ENCODE data around the gene ASIC2.

ASIC2 gene

GRCh38 chr17:33164169-33164881, 128.8 kb downstream of the ASIC2 start:
- H3K27ac ChIP-seq (ENCODE audit: low read depth, low read length, poor library complexity, severe bottlenecking), result no peak overlapping the region
- no peaks in the 10 kb centered on the region for H4K20me1 ChIP-seq (ENCODE audit: insufficient read depth, low read length)
- no peaks in the 10 kb centered on the region for H3K79me2 ChIP-seq (ENCODE audit: insufficient read depth, low read length)
- H3K4me2 ChIP-seq (ENCODE audit: low read length), result no peak overlapping the region
- no peaks in the 10 kb centered on the region for H3K9me3 ChIP-seq (ENCODE audit: low read length)
- no peaks in the 10 kb centered on the region for H3F3A ChIP-seq (ENCODE audit: insufficient read depth, low read length)
- H3K9ac ChIP-seq (ENCODE audit: low read length), result no peak overlapping the region
- H3K4me1 ChIP-seq (ENCODE audit: insufficient read depth, low read length, severe bottlenecking), result no peaks in the 10 kb centered on the region
- H3K9me2 ChIP-seq (ENCODE audit: low read depth, low read length), result no peaks in the 10 kb centered on the region
- no peak overlapping the region for H3K4me3 ChIP-seq (ENCODE audit: low read depth, low read length, poor library complexity, severe bottlenecking)
- no peak for TF ChIP-seq EZH2 (IDR thresholded peaks at IDR 0.05; ENCODE audit: borderline replicate concordance, low read length)
- TF ChIP-seq, protein P1, sequence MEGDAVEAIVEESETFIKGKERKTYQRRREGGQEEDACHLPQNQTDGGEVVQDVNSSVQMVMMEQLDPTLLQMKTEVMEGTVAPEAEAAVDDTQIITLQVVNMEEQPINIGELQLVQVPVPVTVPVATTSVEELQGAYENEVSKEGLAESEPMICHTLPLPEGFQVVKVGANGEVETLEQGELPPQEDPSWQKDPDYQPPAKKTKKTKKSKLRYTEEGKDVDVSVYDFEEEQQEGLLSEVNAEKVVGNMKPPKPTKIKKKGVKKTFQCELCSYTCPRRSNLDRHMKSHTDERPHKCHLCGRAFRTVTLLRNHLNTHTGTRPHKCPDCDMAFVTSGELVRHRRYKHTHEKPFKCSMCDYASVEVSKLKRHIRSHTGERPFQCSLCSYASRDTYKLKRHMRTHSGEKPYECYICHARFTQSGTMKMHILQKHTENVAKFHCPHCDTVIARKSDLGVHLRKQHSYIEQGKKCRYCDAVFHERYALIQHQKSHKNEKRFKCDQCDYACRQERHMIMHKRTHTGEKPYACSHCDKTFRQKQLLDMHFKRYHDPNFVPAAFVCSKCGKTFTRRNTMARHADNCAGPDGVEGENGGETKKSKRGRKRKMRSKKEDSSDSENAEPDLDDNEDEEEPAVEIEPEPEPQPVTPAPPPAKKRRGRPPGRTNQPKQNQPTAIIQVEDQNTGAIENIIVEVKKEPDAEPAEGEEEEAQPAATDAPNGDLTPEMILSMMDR (IDR thresholded peaks at IDR 0.05; ENCODE audit: low read length), result no peak
- no peaks in the 10 kb centered on the region for H3K27me3 ChIP-seq (ENCODE audit: insufficient read depth, low read length)
- H2AFZ ChIP-seq (ENCODE audit: low read length), result no peak overlapping the region
- no peaks in the 10 kb centered on the region for H3K36me3 ChIP-seq (ENCODE audit: insufficient read depth, low read length)

DNA sequence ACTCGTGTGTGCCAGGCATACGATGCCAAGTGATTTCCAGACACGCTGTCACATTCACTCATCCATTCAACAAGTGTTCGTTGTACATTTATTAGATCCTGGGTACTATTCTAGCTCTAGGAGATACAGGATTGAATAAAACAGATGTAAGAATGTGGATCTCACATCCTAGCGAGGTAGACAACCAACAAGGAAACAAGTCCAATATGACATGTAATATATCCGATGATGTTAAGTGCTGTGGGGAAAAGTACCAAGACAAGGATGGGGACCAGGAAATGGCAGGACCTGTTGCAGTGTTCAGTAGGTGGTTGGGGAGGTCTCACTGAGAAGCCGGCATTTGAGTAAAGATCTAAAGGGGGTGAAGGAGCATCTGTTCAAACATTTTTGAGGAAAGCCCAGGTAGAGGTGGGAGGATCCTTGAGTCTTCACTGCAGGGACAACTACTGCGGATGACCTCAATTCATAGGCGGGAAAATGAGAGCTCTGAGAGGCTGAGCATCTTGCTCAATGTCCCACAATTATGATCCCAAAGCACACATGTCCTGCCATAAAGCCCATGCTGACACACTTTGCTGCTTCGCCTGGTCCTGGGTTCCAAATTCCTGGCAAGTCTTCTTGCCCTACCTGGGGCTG, 129.4 kb downstream of the ASIC2 start:
- Histone ChIP-seq H3K4me3 (ENCODE audit: low read depth, low read length, poor library complexity, severe bottlenecking) (no peak overlapping the region), H4K20me1 (ENCODE audit: insufficient read depth, low read length) (no peaks in the 10 kb centered on the region), H2AFZ (ENCODE audit: low read length) (no peak overlapping the region), H3K36me3 (ENCODE audit: insufficient read depth, low read length) (no peaks in the 10 kb centered on the region), H3K9ac (ENCODE audit: low read length) (no peak overlapping the region), H3K9me2 (ENCODE audit: low read depth, low read length) (no peaks in the 10 kb centered on the region), H3K4me1 (ENCODE audit: insufficient read depth, low read length, severe bottlenecking) (no peaks in the 10 kb centered on the region), H3K79me2 (ENCODE audit: insufficient read depth, low read length) (no peaks in the 10 kb centered on the region), H3K4me2 (ENCODE audit: low read length) (no peak overlapping the region), H3K27ac (ENCODE audit: low read depth, low read length, poor library complexity, severe bottlenecking) (no peak overlapping the region), H3K9me3 (ENCODE audit: low read length) (no peaks in the 10 kb centered on the region), H3K27me3 (ENCODE audit: insufficient read depth, low read length) (no peaks in the 10 kb centered on the region), H3F3A (ENCODE audit: insufficient read depth, low read length) (no peaks in the 10 kb centered on the region)
- no peak for TF ChIP-seq EZH2 (IDR thresholded peaks at IDR 0.05; ENCODE audit: borderline replicate concordance, low read length)
- TF ChIP-seq, protein P1 (IDR thresholded peaks at IDR 0.05; ENCODE audit: low read length), result no peak

DNA sequence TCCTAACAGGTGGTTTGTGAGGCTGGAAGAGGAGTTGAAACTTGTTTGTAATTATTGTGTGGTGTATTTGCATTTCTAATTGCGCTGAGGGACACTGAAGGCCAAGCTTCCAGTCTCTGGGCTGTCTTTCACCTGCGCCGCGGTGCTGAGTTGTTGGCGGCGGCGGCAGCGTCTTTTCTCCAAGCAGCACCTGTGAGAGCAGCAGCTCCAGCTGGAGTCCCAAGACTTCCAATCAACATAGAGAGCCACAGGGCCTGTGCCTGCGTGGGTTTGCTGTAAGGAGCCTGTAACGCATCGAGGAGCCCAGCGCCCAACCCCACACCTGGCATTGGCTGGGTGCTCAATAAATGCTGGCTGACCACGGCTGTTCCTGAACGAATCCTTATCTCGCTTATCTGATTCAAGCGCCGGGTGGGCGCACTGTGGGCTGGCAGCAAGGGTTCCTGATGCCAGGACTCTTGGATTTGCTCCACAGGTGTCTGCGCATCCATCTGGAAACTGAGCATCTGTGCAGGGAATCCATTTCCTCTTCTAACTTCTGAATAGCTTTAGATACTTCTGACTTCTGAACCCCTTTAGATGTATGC, 138.1 kb downstream of the ASIC2 start:
- no peak overlapping the region for H3K4me2 ChIP-seq (ENCODE audit: low read length)
- H3K27ac ChIP-seq (ENCODE audit: low read depth, low read length, poor library complexity, severe bottlenecking), result no peak overlapping the region
- no peaks in the 10 kb centered on the region for H3K9me3 ChIP-seq (ENCODE audit: low read length)
- no peaks in the 10 kb centered on the region for H3K79me2 ChIP-seq (ENCODE audit: insufficient read depth, low read length)
- no peaks in the 10 kb centered on the region for H3K9me2 ChIP-seq (ENCODE audit: low read depth, low read length)
- H3K36me3 ChIP-seq (ENCODE audit: insufficient read depth, low read length), result no peaks in the 10 kb centered on the region
- no peak overlapping the region for H2AFZ ChIP-seq (ENCODE audit: low read length)
- no peaks in the 10 kb centered on the region for H3K4me1 ChIP-seq (ENCODE audit: insufficient read depth, low read length, severe bottlenecking)
- no peak overlapping the region for H3K9ac ChIP-seq (ENCODE audit: low read length)
- H3K4me3 ChIP-seq (ENCODE audit: low read depth, low read length, poor library complexity, severe bottlenecking), result no peak overlapping the region
- no peaks in the 10 kb centered on the region for H4K20me1 ChIP-seq (ENCODE audit: insufficient read depth, low read length)
- no peaks in the 10 kb centered on the region for H3K27me3 ChIP-seq (ENCODE audit: insufficient read depth, low read length)
- H3F3A ChIP-seq (ENCODE audit: insufficient read depth, low read length), result no peaks in the 10 kb centered on the region
- TF ChIP-seq, protein P1 (IDR thresholded peaks at IDR 0.05; ENCODE audit: low read length), result no peak
- no peak for TF ChIP-seq EZH2 (IDR thresholded peaks at IDR 0.05; ENCODE audit: borderline replicate concordance, low read length)

Data from OCI-LY1 (cell line).